Measurements from ENCODE around the gene LRRK1.

GRCh38 chr15:101118116-101118515 is 199.0 kb downstream of the LRRK1 start:
- TF ChIP-seq CTCF (IDR thresholded peaks at IDR 0.05; ENCODE audit: low read length) = no peak
- no peak for TF ChIP-seq EZH2 (IDR thresholded peaks at IDR 0.05; ENCODE audit: borderline replicate concordance, low read length)
